Retinal pigment epithelial cell (primary cell): Measurements from ENCODE around the gene EHD3.

ENCODE experiments used
- DNase-seq: peaks from one replicate; pipeline ENCODE4 v3.0.0-alpha.2; 2010; ENCODE audit warnings: low read depth
- H3K4me3 ChIP-seq: 2 replicates; pipeline ENCODE4 v1.5.1; 2011; ENCODE audit warnings: mild to moderate bottlenecking, low read length, control low read depth, moderate library complexity
- TF ChIP-seq, protein P1 (sequence below): conservative IDR thresholded peaks from 2 replicates; pipeline ENCODE4 v1.5.1; 2011; ENCODE audit warnings: low read depth, low read length, control low read depth, inconsistent platforms

Gene EHD3

DNA sequence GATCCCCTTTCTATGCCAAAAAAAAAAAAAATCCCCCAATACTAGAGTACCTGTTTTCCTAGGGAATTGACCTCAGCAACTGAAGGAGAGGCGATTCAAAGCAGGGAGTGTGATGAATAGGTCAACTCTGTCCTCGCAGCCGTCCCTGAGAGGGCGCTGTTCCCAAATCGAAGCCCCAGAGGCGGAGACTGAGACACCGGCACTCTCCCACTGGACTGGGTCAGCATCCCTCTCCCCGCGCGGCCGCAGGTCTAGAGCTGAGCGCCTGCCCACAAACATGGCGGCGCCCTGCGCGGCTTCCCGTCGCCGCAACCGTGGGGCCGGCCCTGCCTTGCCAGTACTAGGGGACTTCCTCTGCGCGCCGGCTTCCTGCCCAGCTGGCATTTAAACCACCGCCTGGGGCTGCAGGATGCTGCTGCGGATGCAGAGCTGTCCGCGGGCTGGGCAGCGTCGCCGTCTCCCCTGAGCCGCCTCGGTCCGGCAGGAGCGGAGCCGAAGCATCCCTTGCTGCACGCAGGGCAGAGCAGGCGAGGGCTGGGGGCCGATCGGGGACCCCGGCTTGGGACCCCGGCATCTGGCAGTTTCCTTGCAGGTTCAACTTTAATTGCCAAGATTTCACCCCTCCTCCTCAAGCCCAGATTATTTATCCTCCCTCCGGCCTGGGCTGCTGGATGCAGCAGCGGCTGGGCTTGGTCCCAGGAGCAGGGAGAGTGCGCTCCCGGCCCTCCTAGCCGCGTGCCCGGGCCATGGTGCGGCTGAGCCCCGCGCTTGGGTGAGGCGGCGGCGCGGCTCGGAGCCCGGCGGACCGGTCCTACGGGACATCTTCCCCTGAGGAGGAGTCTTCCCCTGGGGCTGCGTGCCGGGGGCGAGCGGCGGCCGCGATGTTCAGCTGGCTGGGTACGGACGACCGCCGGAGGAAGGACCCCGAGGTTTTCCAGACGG, at the start of gene EHD3:
Gene EHD3, plus strand, starts transcription at position 412 of the 942 bp plus-strand sequence. Its CDS starts 470 bp downstream, at position 882.
- TF ChIP-seq, protein P1, sequence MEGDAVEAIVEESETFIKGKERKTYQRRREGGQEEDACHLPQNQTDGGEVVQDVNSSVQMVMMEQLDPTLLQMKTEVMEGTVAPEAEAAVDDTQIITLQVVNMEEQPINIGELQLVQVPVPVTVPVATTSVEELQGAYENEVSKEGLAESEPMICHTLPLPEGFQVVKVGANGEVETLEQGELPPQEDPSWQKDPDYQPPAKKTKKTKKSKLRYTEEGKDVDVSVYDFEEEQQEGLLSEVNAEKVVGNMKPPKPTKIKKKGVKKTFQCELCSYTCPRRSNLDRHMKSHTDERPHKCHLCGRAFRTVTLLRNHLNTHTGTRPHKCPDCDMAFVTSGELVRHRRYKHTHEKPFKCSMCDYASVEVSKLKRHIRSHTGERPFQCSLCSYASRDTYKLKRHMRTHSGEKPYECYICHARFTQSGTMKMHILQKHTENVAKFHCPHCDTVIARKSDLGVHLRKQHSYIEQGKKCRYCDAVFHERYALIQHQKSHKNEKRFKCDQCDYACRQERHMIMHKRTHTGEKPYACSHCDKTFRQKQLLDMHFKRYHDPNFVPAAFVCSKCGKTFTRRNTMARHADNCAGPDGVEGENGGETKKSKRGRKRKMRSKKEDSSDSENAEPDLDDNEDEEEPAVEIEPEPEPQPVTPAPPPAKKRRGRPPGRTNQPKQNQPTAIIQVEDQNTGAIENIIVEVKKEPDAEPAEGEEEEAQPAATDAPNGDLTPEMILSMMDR = peak; percentile 76
- peak; percentile 62 for DNase-seq
- H3K4me3 ChIP-seq = peak within 1 kb of the TSS; percentile 70

DNA sequence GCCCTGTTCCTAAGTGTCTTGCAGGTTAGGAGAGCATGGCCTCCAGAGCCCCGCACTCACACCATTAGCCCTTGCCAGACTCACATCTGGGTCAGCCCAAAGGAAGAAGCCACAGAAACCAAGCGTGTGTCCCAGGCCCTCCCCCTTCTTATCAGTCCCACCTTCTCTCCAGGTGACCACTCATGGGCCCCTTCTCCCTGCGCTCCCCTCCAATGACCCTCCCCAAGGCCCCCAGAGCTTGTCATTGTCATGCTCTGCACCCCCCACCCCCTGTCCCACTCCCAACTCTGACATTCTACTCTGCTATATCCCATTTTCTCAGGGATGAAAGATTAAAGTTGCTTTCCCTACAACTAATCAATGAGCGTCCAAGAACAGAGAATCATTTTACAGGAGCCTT, 46.8 kb upstream of the EHD3 start:
- no peak for DNase-seq
- TF ChIP-seq, protein P1 = no peak
- H3K4me3 ChIP-seq = no peak overlapping the region

DNA sequence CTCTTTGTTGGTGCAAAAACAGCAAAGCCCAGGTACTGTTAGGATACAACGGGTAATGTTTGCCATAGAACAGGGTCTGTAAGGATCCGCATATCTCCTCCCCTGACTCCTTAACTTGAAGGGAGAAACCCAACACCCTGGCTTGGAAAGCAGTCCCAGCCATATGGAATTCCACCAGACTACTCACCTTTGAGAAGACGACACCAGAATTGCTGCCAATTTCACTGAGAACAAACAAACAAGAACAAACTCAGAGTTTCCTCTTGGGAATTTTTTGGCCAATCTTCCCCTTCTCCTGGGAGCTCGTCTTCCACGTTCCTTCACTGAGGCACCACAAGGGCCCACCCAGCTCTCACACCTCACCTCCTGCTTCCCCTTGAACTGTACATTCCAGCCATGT, 45.8 kb upstream of the EHD3 start:
- H3K4me3 ChIP-seq = no peak overlapping the region
- DNase-seq = no peak
- TF ChIP-seq, protein P1 = no peak

DNA sequence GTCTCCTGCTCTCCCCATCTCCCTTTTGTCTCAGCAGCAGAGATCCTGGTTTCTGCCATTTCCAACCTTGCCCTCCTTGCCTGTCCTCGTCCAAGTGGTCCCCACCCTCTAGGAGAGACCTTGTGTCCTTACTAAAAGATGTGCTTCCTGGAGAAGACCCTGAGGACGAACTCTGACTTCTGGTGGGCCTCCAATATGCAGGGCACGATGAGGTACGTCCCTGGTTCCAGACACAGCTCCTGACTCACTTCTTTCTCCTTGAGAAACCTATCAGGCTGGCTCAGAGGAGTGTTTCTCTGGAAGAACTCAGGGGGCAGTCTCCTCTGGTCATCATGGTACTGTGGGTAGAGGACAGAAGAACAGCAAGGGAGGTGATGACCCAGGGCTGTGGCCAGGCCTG, 44.8 kb upstream of the EHD3 start:
- TF ChIP-seq, protein P1 = no peak

DNA sequence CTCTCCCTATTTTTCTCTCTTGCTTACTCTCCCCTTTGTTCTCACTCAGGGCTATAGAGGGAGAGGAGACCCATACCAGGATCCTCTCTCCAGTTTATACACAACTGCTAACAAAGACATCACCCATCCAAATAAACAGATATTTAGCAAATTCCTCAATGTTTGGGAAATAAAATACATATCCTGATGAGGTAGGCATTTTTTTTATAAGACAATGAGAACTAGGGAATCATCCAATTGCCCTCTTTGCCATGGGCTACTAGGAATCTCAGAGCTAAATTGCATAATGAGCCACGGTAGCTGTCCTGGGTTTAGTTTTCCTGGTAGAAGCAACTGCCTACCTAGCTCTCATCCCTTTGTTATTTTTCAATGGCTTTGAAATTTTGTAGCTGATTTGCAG, 43.8 kb upstream of the EHD3 start:
- no peak for DNase-seq
- TF ChIP-seq, protein P1 = no peak
- H3K4me3 ChIP-seq = no peak overlapping the region

More for the DNA sequence above, 44.8 kb upstream of the EHD3 start:
- H3K4me3 ChIP-seq = no peak overlapping the region
- no peak for DNase-seq

DNA sequence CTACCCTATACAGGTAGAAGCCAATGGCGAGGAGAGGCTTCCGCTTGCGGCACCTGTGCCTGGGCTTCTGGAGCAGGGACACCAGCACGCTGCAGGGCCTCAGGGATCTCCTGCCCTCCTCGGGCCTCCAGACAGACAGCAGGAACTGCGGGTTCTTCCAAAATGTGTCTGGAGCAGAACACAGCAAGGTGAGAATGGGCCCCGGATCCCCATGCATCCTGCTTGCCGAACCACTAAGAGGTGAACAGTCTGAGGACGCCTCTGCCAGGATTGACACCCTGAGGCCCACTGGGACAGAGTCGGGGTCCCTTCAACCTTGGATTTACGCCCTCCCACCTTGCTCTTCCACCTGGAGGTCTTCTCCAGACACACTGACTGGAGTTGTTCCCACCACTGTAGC, 42.0 kb upstream of the EHD3 start:
- TF ChIP-seq, protein P1 = no peak
- no peak overlapping the region for H3K4me3 ChIP-seq
- no peak for DNase-seq

DNA sequence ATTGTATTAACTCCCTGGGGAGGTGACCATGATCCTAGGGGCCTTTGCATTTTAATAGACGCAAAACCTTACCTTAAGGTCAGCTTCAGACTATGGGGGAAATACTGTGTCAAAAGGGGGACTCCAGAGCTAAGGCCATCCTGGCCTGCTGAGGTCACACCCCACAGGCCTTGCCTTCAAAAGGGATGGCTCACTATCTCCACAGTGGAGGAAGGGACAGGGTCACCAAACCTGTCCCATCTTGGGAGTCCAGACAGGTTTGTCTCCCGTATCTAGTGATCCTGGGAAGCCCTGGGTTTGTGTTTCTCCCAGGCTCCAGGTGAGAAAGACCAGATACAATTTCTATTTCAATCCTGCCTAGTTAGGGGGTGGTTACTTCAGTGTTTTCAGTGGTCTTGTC, 41.6 kb upstream of the EHD3 start:
- DNase-seq = no peak
- TF ChIP-seq, protein P1 = no peak
- no peak overlapping the region for H3K4me3 ChIP-seq
